Activated T-cell treated with anti-CD3 and anti-CD28 coated beads for 48 hours (primary cell): Measurements from ENCODE around the gene UFM1.
"Not testable (repeated sequence)": the region's sequence is repeated elsewhere in the genome, so short reads cannot be mapped to it uniquely, and the experiment has no call there.

Experiments
- DNase-seq: peaks from one replicate; pipeline ENCODE4 v3.0.0-alpha.2; 2020; ENCODE audit warnings: low read depth

Gene UFM1

DNA sequence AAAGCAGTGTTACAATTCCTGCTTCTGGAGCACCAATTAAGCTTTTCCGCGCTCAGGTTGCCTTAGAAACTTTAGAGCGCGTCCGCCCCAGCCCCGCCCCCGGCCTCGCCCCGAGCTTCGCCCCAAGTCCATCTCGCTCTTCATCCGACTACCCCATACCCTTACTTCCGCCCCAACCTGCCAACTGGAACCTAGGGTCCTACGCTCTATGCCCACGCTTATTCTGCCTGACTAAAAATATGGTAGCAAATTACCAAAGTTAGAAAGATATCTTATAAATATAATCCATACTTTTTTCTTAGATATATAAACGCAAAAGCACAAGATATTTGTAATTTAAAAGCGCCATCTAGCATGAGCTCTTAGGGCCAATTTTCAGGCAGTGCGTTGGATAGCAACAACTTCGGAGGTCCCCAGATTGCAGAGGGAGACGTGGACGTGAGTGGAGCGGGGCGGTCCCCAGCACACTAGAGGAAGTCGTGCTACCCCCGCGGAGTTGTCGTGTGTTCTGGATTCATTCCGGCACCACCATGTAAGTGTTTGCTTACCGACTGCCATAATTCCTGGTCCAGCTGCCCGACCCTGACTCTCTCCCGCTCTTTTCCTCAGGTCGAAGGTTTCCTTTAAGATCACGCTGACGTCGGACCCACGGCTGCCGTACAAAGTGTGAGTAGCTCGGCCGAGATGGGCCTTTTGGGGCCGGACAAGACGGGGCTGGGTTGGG is at the start of gene UFM1:
Gene UFM1 (plus strand): TSS at position 462 of the 724 bp plus-strand sequence. CDS start 69 bp downstream, at position 531.
- peak; percentile 78 for DNase-seq

DNA sequence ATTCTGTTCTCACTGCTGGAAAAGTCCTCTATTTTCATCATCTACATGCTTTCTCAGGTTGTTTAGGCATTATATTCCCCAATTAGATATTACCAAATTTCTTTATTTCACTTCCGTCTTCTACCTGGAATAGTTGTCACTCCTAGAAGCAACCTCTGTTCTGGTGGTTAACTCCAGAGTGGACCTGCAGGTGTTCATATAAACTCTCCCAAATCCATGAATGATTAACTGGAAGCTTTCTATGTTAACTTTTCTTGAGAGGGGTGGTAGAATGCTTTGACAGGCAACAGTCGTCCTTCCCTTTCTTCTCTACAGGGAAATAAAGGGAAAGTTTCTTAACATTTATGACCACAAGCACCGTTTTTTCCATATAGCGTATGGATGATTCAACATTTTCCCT is 48.4 kb upstream of the UFM1 start:
- no peak for DNase-seq

DNA sequence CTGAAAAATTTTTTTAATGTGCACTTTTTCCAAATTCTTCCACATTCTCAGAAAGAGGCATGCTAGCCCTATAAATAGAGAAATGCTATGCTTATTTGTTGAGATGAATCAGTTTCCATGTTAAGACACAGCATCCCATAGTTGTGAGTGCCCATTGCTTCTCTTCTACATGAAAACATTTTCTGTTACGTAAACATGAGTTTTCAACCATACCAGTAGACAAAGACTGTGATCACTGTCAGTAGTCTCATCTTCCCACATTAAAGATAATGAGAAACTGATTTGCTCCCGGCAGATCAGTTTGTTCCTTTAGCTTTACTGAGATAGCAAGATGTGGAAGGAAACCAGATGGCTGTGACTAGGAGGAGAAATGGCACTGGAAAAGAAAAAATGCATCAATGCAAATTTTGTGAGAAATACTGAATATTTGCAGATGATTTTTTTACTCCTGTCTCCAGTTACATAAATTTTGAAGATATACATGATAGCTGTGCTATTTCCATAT is 45.8 kb upstream of the UFM1 start:
- no peak for DNase-seq

DNA sequence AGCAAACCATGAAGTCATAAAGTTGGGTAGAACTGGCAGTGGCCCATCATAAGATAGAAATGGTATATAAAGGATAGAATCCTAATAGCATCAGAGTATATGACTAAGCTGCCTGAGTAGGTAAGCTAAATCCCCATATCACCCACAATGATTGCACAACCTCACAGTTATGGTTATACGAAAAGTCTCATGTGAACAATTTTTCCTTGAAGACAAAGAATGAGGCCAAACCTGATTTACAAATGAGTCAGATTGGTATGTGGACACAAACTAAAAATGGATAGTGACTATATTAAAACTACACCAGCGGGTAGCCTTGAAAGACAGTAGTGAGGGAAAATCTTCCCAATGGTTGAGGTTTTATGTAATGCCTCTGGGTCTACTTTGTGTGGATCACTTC is 40.9 kb upstream of the UFM1 start:
- no peak for DNase-seq

DNA sequence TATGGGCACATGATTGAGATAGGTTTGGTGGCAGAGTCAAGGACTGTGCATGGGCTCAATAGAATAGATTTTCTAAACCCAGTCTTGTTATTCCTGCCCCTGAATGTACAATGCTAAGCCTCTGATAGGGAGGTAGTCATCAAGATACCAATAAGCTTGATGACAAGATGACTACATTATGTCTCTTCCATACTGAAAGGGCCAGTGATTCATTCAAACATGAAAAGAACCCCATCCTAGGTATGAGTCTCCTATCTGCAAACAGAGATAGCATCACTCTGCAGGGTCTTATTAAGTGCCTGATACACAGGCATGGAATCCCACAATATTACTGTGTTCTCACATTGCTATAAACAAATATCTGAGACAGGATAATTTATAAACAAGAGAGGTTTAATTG is 40.3 kb upstream of the UFM1 start:
- DNase-seq: no peak

DNA sequence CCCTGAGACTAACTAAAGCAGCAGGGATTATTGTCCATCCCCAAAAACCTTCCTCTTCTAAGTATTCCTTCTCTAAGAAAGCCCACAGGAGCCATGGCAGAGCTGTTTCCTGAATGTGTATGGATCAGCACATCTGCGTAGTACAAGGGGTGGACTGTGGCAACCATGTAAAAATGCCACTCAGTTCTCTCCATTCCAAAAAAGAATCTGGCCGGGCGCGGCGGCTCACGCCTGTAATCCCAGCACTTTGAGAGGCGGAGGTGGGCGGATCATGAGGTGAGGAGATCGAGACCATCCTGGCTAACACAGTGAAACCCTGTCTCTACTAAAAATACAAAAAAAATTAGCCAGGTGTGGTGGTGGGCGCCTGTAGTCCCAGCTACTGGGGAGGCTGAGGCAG is 38.5 kb upstream of the UFM1 start:
- DNase-seq: not testable (repeated sequence)

DNA sequence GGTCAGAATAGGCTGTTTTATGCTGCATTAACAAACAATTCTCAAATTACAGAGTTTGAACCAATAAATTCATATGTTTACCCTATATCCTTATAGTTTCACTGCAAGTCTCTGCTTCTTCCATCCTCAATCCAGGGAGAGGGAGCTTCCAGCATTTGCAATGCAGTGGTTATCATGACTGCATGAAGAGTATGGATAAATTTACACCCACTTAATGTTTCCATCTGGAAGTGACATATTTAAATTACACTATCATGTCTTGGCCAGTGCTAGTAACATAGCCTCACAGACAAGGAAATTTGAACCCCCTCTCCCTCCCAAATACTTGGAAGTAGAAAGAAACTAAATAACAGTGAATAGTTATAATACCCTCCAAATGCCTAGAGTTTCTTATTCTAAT is 33.5 kb upstream of the UFM1 start:
- DNase-seq: no peak

DNA sequence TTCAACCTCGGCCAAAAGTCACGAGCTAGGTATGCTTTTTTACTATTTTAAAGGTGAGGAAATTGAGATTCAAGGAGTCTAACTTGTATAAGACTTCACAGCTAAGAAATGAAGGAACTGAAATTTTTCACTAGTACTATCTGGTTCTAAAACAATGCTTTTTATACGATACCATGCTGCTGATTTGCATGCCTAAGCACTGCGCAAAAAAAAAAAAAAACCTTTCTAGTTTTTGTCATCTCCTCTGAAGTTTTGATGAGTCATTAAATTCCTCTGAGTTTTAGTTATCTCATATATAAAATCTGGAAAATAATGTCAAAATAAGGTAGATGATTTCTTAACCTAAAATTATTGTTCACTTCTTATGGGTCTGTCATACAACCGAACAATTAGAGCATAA is 28.0 kb upstream of the UFM1 start:
- no peak for DNase-seq

DNA sequence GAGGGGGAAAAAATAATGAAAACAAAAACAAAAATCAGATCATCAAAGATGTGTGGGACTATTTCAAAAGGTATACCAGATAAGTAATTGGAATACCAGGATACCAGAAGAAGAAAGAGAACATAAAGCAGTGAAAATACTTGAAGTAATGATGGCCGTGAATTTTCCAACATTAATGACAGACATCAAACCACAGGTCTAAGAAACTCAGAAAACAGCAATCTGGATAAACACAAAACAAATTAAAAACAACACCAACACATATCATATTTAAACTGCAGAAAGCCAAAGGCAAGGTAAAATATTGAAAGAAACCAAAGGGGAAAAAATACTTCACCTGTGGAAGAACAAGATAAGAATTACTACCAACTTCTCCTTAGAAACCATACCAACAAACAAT is 24.2 kb upstream of the UFM1 start:
- no peak for DNase-seq

DNA sequence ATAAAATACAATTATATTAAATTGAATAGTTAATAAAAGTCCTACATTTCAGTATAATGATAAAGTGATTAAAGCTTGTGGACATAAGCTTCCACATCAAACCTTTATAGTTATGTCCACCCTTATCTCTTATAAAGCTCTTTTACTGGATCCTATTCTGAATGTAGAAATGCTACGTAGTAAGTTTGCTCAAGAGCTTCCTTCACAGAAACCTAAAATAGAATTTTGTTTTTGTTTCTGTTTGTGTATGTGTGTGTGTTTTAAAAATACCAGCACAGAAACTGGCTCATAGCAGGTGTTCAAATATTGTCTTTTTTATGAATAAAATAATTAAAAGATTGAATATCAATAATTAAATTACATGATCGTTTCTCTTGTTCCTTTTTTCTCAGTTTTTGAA is 21.0 kb upstream of the UFM1 start:
- DNase-seq: no peak

DNA sequence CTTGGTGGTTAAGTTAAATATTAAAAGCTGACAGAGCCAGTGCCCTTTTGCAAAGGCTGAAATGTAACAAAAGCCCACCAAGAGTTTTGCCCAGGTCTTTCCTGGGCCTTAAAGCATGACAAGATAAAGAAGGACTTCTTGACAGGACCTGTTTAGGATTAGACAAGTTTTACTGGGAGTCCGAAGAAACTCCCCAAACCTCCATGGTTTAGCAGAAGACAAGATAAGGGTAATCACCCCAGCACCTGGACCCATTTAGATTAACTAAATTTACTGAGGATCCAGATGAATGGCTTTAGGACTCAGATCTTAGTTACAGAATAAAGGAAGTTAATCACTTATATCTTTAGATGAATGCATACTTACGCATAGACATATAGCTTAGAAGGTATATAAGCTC is 14.8 kb upstream of the UFM1 start:
- no peak for DNase-seq

DNA sequence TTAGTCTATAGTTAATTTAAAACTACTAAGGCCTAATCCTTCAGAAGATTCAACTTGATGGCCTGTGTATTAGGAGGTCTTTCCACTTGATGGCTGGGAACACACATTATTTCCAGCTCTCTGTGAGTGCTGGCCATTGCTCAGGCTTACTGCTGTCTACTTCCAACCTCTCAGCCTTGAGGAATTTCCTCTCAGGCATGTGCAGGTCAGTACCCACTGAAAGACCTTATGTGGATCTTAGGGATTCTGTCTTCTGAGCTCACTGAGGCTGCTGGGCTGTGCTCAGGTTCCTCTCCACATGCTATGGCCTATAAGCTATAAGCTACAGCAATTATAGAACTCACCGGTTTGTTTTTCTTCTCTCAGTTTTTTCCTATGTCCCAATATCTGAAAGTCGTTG is 11.6 kb upstream of the UFM1 start:
- DNase-seq: no peak

DNA sequence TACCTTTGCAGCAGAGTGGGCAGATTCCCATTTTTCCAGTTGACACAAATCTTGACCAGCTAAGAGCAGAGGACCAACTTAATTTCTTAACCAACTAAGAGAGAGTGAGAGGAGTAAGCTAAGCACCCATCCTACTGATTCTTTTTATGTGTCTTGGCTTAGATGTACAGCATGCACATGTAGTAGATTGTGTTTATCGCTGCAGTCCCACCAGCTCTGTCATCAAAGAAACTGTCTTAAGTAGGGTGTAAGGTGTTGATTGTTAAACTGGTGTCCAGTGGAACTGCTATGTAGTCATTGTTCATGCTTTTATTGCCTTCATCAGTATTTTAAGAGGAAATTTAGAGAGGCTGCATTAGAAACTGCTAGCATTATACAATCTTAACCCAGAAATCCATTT is 9.0 kb upstream of the UFM1 start:
- no peak for DNase-seq

DNA sequence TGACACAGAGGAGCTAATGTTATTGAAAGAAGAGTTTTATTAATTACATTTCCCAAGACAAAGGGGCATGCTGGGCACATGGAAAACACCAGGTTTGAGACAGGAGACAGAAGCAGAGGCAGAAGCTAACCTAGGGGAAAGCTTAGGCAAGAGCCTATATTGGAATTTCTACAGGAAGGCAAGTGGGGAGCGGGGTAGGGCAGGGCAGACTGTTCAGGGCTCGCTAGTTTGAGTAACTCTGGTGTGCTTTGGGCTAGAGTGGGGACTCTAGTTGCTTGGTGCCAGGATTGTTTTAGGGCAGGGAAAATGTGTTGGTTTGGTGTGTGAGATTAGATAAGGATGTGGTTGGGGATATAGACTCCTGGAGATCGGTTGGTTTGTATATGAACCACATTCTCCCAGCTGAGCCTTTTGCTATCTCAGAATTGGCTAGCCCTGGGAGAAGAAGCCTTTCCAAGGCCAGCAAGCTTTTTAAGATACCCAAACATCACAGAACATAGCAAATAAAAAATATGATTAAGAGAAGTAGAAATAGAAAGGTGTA is 8.4 kb upstream of the UFM1 start:
- DNase-seq: no peak

DNA sequence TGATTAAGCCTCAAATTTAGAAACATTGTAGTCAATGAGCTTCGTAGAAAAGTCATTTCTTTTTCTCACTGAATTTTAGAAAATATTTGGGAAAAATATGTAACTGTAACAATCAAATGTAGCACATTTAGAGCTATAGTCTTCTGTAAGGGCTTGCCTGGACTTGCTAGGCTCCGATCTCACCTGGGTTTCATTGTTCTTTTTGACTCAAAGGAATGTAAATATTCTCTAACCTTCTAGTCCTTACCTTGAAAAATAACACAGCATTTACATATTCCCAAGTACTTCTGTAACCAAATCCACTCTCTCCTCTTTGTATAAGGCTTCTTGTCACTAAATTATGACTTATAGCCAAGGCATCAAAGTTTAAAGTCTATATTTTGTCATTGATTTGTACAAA is 2.9 kb upstream of the UFM1 start:
- no peak for DNase-seq

DNA sequence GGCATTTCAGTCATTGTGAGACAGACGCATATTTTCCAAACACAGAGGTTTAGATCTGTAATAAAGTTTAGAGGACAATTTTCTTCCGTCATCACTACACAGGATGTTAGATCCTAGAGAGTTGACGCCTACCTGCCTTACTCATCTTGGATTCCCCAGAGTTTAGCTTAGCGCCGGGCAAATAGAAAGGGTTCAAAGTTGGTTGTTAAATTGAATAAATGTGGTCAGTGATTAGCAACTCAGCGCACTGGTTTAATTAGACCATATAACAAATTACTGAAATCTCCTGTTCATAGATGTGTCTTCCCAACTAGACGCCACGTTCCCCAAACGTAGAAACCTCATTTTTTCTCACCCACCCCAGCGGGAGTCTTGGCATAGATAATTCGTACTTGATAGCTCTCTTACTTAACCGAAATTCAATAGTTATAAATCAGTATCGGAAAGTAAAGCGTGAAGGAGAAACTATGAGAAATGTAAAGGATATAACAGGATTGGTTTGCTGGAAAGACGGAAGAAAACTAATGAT is 726 bp upstream of the UFM1 start:
- peak; percentile 6 for DNase-seq

DNA sequence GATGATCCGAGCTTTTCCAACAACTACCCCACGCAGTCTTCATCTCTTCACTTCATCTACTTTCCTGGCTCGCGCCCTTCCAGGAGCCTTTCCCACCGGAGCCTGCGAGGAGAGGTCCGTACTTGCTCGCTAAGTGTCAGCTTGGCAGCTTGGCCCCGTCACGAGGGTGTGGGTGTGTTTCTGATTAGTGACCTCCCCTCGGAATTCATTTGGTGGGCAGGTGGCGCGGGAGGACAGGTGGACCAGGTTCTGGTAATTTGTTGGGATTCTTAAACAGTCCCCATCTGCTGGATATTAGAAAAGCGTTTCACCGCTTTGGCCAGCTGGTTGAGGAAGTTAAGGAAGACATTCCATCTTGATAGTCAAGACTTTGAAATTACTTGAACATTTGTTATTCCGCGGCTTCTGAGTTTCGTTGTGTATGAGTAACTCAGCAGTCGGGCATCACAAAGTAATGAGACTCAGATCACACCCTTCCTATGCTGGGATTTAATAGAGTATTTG is 515 bp downstream of the UFM1 start:
- DNase-seq: peak; percentile 32

DNA sequence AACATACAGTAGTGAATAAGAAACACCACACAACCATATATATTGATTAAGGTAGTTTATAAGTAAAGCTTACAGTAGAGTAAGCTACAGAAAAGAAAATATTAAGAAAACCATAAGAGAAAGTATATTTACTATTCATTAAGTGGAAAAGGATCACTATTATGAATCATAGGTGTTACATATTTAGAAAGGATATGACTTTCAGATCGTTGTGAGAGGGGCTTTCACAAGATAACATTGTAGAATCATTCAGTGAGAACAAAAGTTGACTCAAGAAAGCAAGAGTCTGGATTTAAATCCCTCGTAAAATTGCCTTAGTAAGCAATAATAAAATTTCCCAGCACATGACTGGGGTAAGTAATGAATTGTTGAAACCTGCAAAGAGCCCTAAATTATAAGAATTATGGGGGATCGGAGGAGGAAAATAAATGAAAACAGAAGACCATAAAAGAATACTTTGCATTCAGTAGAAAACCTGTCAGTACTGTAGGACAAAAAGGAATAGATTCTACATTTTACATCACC is 6.0 kb downstream of the UFM1 start:
- DNase-seq: no peak

DNA sequence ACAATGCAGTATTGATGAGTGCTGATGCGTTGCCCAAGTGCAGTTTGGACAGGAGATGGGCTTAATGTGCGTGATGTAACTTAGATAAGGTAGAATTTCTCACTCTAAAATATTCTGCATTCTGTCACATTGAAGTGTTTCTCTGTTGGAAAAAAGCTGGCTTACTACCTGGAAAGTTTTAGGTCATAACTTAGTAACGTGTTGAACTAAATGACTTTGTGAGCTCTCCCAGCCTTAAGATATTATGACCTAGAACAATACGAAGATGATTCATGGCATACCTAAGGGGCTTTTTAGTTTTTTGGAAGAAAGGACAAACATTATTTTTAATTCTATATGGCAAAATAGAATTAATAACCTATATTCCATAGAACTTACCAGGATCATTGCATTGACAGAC is 9.0 kb downstream of the UFM1 start:
- no peak for DNase-seq

DNA sequence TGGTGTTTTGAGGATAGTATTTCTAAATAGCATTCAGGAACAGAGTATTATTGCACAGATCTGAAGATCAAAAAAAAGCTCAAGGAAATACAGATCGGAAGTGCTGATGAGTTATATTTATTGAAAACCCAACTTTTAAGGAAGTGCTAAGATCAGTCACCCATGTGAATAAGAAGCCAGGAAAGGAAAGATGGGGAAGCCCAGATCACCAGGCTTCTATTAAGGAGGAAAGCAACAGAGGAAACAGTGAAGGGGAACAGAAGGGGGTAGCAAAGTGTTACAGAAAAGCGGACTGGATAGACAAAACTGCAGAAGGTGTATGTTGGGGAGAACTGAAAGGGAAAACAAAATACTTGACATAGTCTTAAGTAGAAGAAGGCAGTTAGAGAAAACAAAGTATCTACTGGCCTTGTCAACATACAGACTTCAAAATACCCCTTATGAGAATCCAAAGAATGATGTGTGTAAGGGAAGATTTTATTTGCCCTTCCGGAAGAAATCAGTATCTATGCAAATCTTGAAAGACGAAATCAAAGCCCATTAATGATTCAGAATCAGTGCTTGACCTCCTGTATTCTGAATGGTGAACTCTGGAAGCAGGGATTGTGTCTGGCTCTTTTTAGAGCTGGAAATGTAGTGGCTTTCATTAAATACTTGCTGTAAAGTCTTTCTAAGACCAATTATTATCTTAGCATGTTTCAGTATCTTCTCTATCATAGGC is 12.1 kb downstream of the UFM1 start:
- no peak for DNase-seq

DNA sequence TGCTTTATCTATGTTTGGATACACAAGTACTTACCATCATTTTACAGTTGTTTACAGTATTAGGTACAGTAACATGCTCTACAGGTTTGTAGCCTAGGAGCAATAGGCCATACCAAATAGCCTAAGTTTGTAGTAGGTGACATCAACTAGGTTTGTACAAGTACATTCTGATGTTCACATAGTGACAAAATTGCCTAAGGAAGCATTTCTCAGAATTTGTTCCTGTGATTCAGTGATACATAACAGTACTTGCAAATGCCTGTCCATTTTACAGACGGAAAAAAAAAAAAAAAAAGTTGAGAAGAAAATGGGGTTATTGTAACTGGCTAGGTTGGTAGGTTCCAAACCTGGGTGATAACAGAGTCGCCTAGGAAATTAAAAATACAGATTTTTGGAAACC is 13.6 kb downstream of the UFM1 start:
- DNase-seq: no peak

DNA sequence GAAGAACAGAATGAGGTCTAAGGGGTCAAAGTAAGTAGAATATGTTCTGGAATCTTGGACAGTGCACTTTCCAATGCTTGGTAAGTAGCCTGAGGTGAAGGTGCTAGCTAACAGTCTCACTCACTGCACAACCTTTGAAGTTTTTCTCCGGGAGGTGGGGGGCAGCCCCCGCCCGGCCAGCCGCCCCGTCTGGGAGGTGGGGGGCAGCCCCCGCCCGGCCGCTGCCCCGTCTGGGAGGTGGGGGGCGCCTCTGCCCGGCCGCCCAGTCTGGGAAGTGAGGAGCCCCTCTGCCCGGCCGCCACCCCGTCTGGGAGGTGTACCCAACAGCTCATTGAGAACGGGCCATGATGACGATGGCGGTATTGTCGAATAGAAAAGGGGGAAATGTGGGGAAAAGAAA is 14.1 kb downstream of the UFM1 start:
- DNase-seq: not testable (repeated sequence)

DNA sequence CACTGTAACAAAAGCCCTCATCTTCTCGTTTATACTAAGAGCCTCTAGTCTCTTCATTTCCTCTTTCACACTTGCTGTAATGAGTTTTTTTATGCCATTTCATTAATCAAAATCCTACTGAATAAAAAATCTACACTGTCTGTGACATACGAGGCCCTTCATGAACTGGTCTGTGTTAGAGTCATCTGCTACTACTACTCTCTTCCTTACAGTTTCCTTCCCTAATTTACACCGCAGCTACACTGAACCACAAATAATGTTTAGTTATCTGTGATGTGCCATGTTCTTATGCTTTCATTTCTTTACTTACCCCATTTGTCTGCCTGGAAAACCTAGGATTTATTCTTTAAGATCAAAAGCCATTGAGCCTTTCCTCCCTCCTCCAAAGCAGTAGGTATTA is 16.0 kb downstream of the UFM1 start:
- DNase-seq: no peak
